H9 (cell line): ENCODE results near the gene NEGR1. TPM values are rescaled to one million over a fixed set of nuclear protein-coding genes. Genes with fewer than 3 reads are reported as not detected.

Experiments used
- DNase-seq: peaks from one replicate; pipeline ENCODE4 v3.0.0-alpha.2; 2017
- H2AFZ ChIP-seq: one replicate; pipeline ENCODE4 v1.6.1; 2013; ENCODE audit warnings: mild to moderate bottlenecking, low read length, control low read depth, moderate library complexity
- H2AK5ac ChIP-seq: 2 replicates; pipeline ENCODE4 v1.6.1; 2013; ENCODE audit warnings: low read length, control low read depth, mixed read lengths; ENCODE audit not compliant: insufficient read length
- H2BK120ac ChIP-seq: one replicate; pipeline ENCODE4 v1.6.1; 2013; ENCODE audit warnings: low read depth, mild to moderate bottlenecking, low read length, control low read depth, inconsistent platforms; ENCODE audit not compliant: poor library complexity, severe bottlenecking
- H2BK12ac ChIP-seq: 2 replicates; pipeline ENCODE4 v1.6.1; 2013; ENCODE audit warnings: low read length, control low read depth, mixed read lengths, low read depth; ENCODE audit not compliant: insufficient read length
- H2BK15ac ChIP-seq: 2 replicates; pipeline ENCODE4 v1.6.1; 2013; ENCODE audit warnings: low read depth, low read length, control low read depth
- H2BK20ac ChIP-seq: one replicate; pipeline ENCODE4 v1.6.1; 2013; ENCODE audit warnings: low read depth, mild to moderate bottlenecking, low read length, control low read depth, inconsistent platforms; ENCODE audit not compliant: poor library complexity, severe bottlenecking
- H2BK5ac ChIP-seq: 2 replicates; pipeline ENCODE4 v1.6.1; 2013; ENCODE audit warnings: low read length, control low read depth, mixed read lengths; ENCODE audit not compliant: insufficient read length
- H3K14ac ChIP-seq: 2 replicates; pipeline ENCODE4 v1.6.1; 2013; ENCODE audit warnings: low read length, control low read depth; ENCODE audit not compliant: insufficient read depth
- H3K18ac ChIP-seq: 2 replicates; pipeline ENCODE4 v1.6.1; 2013; ENCODE audit warnings: low read depth, mild to moderate bottlenecking, mixed read lengths, low read length, control low read depth; ENCODE audit not compliant: insufficient read length
- H3K23ac ChIP-seq: 2 replicates; pipeline ENCODE4 v1.6.1; 2013; ENCODE audit warnings: low read length, control low read depth, mixed read lengths, low read depth; ENCODE audit not compliant: insufficient read length
- H3K23me2 ChIP-seq: 2 replicates; pipeline ENCODE4 v1.6.1; 2013; ENCODE audit warnings: low read depth, mild to moderate bottlenecking, mixed read lengths, low read length, control low read depth; ENCODE audit not compliant: insufficient read length, poor library complexity, severe bottlenecking
- H3K27ac ChIP-seq: 2 replicates; pipeline ENCODE4 v1.5.1; 2013; ENCODE audit warnings: low read length, control low read depth, mixed read lengths, low read depth; ENCODE audit not compliant: insufficient read length
- H3K27me3 ChIP-seq: 2 replicates; pipeline ENCODE4 v1.6.1; 2013; ENCODE audit warnings: low read length, control low read depth, inconsistent platforms; ENCODE audit not compliant: insufficient read depth
- H3K4ac ChIP-seq: 2 replicates; pipeline ENCODE4 v1.6.1; 2013; ENCODE audit warnings: low read depth, mild to moderate bottlenecking, control low read depth, inconsistent platforms, low read length, moderate library complexity
- H3K4me1 ChIP-seq: 2 replicates; pipeline ENCODE4 v1.6.1; 2013; ENCODE audit warnings: low read length, control low read depth, inconsistent platforms; ENCODE audit not compliant: insufficient read depth
- H3K4me2 ChIP-seq: 2 replicates; pipeline ENCODE4 v1.6.1; 2013; ENCODE audit warnings: low read length, control low read depth, mixed read lengths; ENCODE audit not compliant: insufficient read length, insufficient read depth
- H3K56ac ChIP-seq: 2 replicates; pipeline ENCODE4 v1.6.1; 2013; ENCODE audit warnings: low read depth, mild to moderate bottlenecking, mixed read lengths, low read length, control low read depth; ENCODE audit not compliant: insufficient read length
- H3K79me1 ChIP-seq: 2 replicates; pipeline ENCODE4 v1.6.1; 2013; ENCODE audit warnings: low read depth, mild to moderate bottlenecking, moderate library complexity, low read length, control low read depth, inconsistent platforms; ENCODE audit not compliant: insufficient read depth, poor library complexity, severe bottlenecking
- H3K79me2 ChIP-seq: 2 replicates; pipeline ENCODE4 v1.6.1; 2013; ENCODE audit warnings: low read length, control low read depth, inconsistent platforms; ENCODE audit not compliant: insufficient read depth
- H3K9ac ChIP-seq: 2 replicates; pipeline ENCODE4 v1.6.1; 2013; ENCODE audit warnings: low read length, control low read depth, mixed read lengths; ENCODE audit not compliant: insufficient read length; ENCODE audit errors: extremely low read depth
- H3K9me3 ChIP-seq: one replicate; pipeline ENCODE4 v1.6.1; 2013; ENCODE audit warnings: low read depth, low read length, inconsistent platforms; ENCODE audit not compliant: control insufficient read depth
- H3T11ph ChIP-seq: one replicate; pipeline ENCODE4 v1.6.1; 2013; ENCODE audit warnings: mild to moderate bottlenecking, low read length, control low read depth, inconsistent platforms
- H4K20me1 ChIP-seq: one replicate; pipeline ENCODE4 v1.6.1; 2013; ENCODE audit not compliant: control insufficient read depth, insufficient read length, insufficient read depth
- H4K5ac ChIP-seq: 2 replicates; pipeline ENCODE4 v1.6.1; 2013; ENCODE audit warnings: low read depth, mild to moderate bottlenecking, mixed read lengths, low read length, control low read depth; ENCODE audit not compliant: insufficient read length
- H4K8ac ChIP-seq: replicated peaks from 2 replicates; pipeline ENCODE4 v1.6.1; 2013; ENCODE audit warnings: low read length, control low read depth, mixed read lengths, low read depth; ENCODE audit not compliant: insufficient read length
- H4K91ac ChIP-seq: 2 replicates; pipeline ENCODE4 v1.6.1; 2013; ENCODE audit warnings: low read depth, mild to moderate bottlenecking, moderate library complexity, mixed read lengths, low read length, control low read depth; ENCODE audit not compliant: insufficient read length
- H3K27ac Mint-ChIP-seq, 3 experiments: 2 replicates in 2 of 3; 3 replicates in 1 of 3; pipeline ENCODE4 v1.8.0; 2020 to 2021; ENCODE audit warnings: mixed read lengths in 3 of 3, mild to moderate bottlenecking in 1 of 3, moderate library complexity in 1 of 3
- H3K27me3 Mint-ChIP-seq: 2 replicates; pipeline ENCODE4 v1.8.0; 2021; ENCODE audit warnings: low read depth, mild to moderate bottlenecking, moderate library complexity, mixed read lengths
- H3K36me3 Mint-ChIP-seq, 3 experiments: 2 replicates in 2 of 3; 3 replicates in 1 of 3; pipeline ENCODE4 v1.8.0; 2020 to 2021; ENCODE audit warnings: low read depth in 3 of 3, mixed read lengths in 3 of 3; ENCODE audit not compliant: insufficient read depth in 1 of 3
- H3K4me1 Mint-ChIP-seq, 2 experiments: 2 replicates each; pipeline ENCODE4 v1.8.0; 2020; ENCODE audit warnings: mixed read lengths in 2 of 2
- H3K4me3 Mint-ChIP-seq, 2 experiments: 2 replicates in 1 of 2; 3 replicates in 1 of 2; pipeline ENCODE4 v1.8.0; 2020 to 2021; ENCODE audit warnings: mild to moderate bottlenecking in 2 of 2, mixed read lengths in 2 of 2, moderate library complexity in 1 of 2
- H3K9me3 Mint-ChIP-seq, 2 experiments: 2 replicates in 1 of 2; 3 replicates in 1 of 2; pipeline ENCODE4 v1.8.0; 2020; ENCODE audit warnings: mild to moderate bottlenecking in 2 of 2, mixed read lengths in 2 of 2, moderate library complexity in 1 of 2
- WGBS: extraction: QIAGEN DNeasy Blood & Tissue Kit; methylation state at CpG from one replicate; pipeline ENCODE4 v1.1.7; 2013; ENCODE audit warnings: missing lambda C conversion rate, low lambda C conversion rate, mixed read lengths; ENCODE audit not compliant: insufficient read length; ENCODE audit errors: extremely low coverage; 5-methylcytosine and 5-hydroxymethylcytosine counted together
- total RNA-seq: library from RNA; stranded (reverse); gene quantifications from 2 replicates; pipeline ENCODE4 v1.2.1, GENCODE V29; 2021
- TF ChIP-seq, protein P1 (sequence below): fragments of 200-600 bp; sonication (generic); conservative IDR thresholded peaks from 3 replicates; pipeline ENCODE4 v1.8.0; 2021; ENCODE audit warnings: antibody characterized with exemption, mild to moderate bottlenecking

NEGR1 gene
- total RNA-seq, 1 experiment from 2014 or later = 0.13 TPM

DNA sequence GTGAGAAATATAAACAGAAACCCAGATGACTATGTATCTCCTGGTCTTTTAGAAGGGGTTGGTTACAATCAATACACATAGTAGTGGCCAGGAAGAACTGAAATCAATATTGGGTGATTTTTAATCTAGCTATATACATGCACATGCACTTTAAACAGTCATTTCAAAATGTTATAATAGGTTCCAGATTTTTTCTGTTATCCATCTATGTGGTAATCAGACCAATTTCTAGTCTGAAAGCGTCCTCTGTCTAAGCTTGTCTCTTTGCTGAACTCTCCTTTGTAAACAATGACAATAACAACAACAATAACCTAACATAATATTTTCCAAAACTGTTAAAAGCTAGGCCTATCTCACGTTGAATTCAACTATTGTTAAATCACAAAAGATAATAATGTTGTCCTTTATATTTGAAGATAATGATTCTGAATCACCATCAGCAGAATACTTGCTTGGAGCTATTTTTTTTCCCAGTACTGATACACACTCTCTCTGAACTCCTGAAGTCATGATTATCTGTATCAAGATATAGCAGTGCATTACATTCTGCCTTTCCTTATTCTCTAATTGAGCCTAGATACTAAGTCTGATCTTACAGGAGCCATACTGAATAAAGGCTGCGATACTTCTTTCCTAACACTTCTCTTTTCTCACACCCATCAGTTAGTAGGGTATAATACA is 704.7 kb downstream of the NEGR1 start:
- Histone ChIP-seq H2AFZ (no peak overlapping the region), H3K56ac (no peak overlapping the region)
- TF ChIP-seq, protein P1, sequence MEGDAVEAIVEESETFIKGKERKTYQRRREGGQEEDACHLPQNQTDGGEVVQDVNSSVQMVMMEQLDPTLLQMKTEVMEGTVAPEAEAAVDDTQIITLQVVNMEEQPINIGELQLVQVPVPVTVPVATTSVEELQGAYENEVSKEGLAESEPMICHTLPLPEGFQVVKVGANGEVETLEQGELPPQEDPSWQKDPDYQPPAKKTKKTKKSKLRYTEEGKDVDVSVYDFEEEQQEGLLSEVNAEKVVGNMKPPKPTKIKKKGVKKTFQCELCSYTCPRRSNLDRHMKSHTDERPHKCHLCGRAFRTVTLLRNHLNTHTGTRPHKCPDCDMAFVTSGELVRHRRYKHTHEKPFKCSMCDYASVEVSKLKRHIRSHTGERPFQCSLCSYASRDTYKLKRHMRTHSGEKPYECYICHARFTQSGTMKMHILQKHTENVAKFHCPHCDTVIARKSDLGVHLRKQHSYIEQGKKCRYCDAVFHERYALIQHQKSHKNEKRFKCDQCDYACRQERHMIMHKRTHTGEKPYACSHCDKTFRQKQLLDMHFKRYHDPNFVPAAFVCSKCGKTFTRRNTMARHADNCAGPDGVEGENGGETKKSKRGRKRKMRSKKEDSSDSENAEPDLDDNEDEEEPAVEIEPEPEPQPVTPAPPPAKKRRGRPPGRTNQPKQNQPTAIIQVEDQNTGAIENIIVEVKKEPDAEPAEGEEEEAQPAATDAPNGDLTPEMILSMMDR = no peak

More for the DNA sequence above, 704.7 kb downstream of the NEGR1 start:
- Mint-ChIP-seq H3K36me3 (no peaks in the 10 kb centered on the region), H3K27me3 (no peaks in the 10 kb centered on the region), H3K4me1 (no peaks in the 10 kb centered on the region), H3K9me3 (no peaks in the 10 kb centered on the region), H3K4me3 (no peak overlapping the region), H3K27ac (no peak overlapping the region)
- Histone ChIP-seq H4K20me1 (no peaks in the 10 kb centered on the region), H3K9ac (no peak overlapping the region), H4K5ac (no peak overlapping the region), H3T11ph (no peak overlapping the region), H3K4me2 (no peak overlapping the region), H2BK12ac (no peak overlapping the region), H3K23me2 (no peaks in the 10 kb centered on the region), H4K8ac (no peak overlapping the region), H3K79me2 (no peaks in the 10 kb centered on the region), H4K91ac (no peak overlapping the region), H3K9me3 (no peaks in the 10 kb centered on the region), H3K18ac (no peak overlapping the region), H2BK120ac (no peak overlapping the region), H2AK5ac (no peak overlapping the region), H3K23ac (no peak overlapping the region), H2BK20ac (no peak overlapping the region), H3K14ac (no peak overlapping the region), H2BK15ac (no peak overlapping the region), H3K27me3 (no peaks in the 10 kb centered on the region), H3K27ac (no peak overlapping the region), H3K79me1 (no peaks in the 10 kb centered on the region), H3K4me1 (no peaks in the 10 kb centered on the region), H2BK5ac (no peak overlapping the region), H3K4ac (no peak overlapping the region)
- no CpG with 5 or more reads among the region's 3 CpGs for WGBS
- no peak for DNase-seq
